GM19455 (cell line): ENCODE measurements around the gene PRPF31.

Experiments used
- ATAC-seq: cut with Tn5 transposase; IDR thresholded peaks from one replicate; pipeline ENCODE4 v1.9.1; 2021; ENCODE audit not compliant: unreplicated experiment

PRPF31 gene

GRCh38 chr19:54106716-54107115 is 8.8 kb upstream of the PRPF31 start:
- no peak for ATAC-seq

- no peak for ATAC-seq
Observed at GRCh38 chr19:54107876-54108490, 7.6 kb upstream of the PRPF31 start.

- ATAC-seq = no peak
Observed at GRCh38 chr19:54108496-54108895, 7.1 kb upstream of the PRPF31 start.

- ATAC-seq = no peak
Observed at GRCh38 chr19:54109651-54110050, 5.9 kb upstream of the PRPF31 start.

GRCh38 chr19:54114340-54115108 is 1.0 kb upstream of the PRPF31 start:
- ATAC-seq = no peak

- ATAC-seq = no peak
Observed at GRCh38 chr19:54121259-54121658, 5.7 kb downstream of the PRPF31 start.

- no peak for ATAC-seq
Observed at GRCh38 chr19:54123682-54124081, 8.1 kb downstream of the PRPF31 start.

GRCh38 chr19:54124393-54124792 is 8.8 kb downstream of the PRPF31 start:
- ATAC-seq = no peak

- ATAC-seq = no peak
Observed at GRCh38 chr19:54125713-54126112, 10.2 kb downstream of the PRPF31 start.

- ATAC-seq = no peak
Observed at GRCh38 chr19:54127688-54128440, 12.3 kb downstream of the PRPF31 start.

- no peak for ATAC-seq
Observed at GRCh38 chr19:54128441-54128725, 12.8 kb downstream of the PRPF31 start.

GRCh38 chr19:54128796-54129616 is 13.5 kb downstream of the PRPF31 start:
- ATAC-seq = no peak

- ATAC-seq = no peak
Observed at GRCh38 chr19:54129617-54129996, 14.1 kb downstream of the PRPF31 start.

- no peak for ATAC-seq
Observed at GRCh38 chr19:54133312-54133956, 17.9 kb downstream of the PRPF31 start.

- no peak for ATAC-seq
Observed at GRCh38 chr19:54133957-54134590, 18.5 kb downstream of the PRPF31 start.

GRCh38 chr19:54136086-54136863 is 20.7 kb downstream of the PRPF31 start:
- no peak for ATAC-seq

- ATAC-seq = peak; percentile 78
Observed at GRCh38 chr19:54136864-54137698, 21.5 kb downstream of the PRPF31 start.

- no peak for ATAC-seq
Observed at GRCh38 chr19:54137699-54138488, 22.3 kb downstream of the PRPF31 start, which contains the start of gene CNOT3. CNOT3 (plus strand) TSS chr19:54137762; CDS start chr19:54142979, 5,217 bp downstream.
